Measurements from ENCODE around the gene STOML1. TPM values are rescaled to one million over a fixed set of nuclear protein-coding genes. Genes with fewer than 3 reads are reported as not detected.

Gene STOML1
- 6.9 TPM for total RNA-seq (2021; ENCODE audit: unreplicated experiment)
- polyA plus RNA-seq (2012; ENCODE audit: insufficient read length) = 8.7 TPM
- percentile 36 among the genes with signal in this experiment for Bru-seq, nascent RNA
- percentile 39 among the genes with signal in this experiment for BruChase-seq, experiment 1, labeled RNA remaining after a 2-hour chase
- percentile 42 among the genes with signal in this experiment for BruChase-seq, experiment 2, labeled RNA remaining after a 6-hour chase
- long read RNA-seq, full-length matches to known transcripts = 4 of 15 reads
- long read RNA-seq, partial matches to known transcripts = 2 of 15 reads
- long read RNA-seq, other reads (novel, unspliced or antisense) = 9 of 15 reads

GRCh38 chr15:73991726-73992593, at the start of gene STOML1:
STOML1 (minus strand) TSS chr15:73992295; CDS start chr15:73992223, 72 bp downstream.
- Histone ChIP-seq H3K4me1 (ENCODE audit: control insufficient read depth, insufficient read depth, low read length) (peaks cover 31% of the 10 kb centered on the region), H3K36me3 (ENCODE audit: control insufficient read depth, insufficient read depth, low read length) (no peaks in the 10 kb centered on the region), H3K4me3 (ENCODE audit: low read depth in 2 of 2, low read length in 2 of 2) (peak within 1 kb of the TSS; percentile 65 to 70), H3K27me3 (ENCODE audit: control insufficient read depth, insufficient read depth, low read length) (no peaks in the 10 kb centered on the region), H3K9me3 (ENCODE audit: control insufficient read depth, insufficient read depth, low read depth, low read length) (no peaks in the 10 kb centered on the region), H3K27ac (ENCODE audit: low read length) (peak within 1 kb of the TSS; percentile 73)
- ATAC-seq (peak; percentile 90), DNase-seq (ENCODE audit: low read depth, low spot score) (no peak)
- in situ Hi-C loops (cut with HindIII; ENCODE audit: low pct_unique_long_range_greater_than_20kb, low sequenced_read_pairs) = no loop called here
- intact Hi-C loops (cut with micrococcal nuclease; ENCODE audit: unreplicated experiment) = no loop called here
- TF ChIP-seq TCF7L2 (IDR thresholded peaks at IDR 0.05; ENCODE audit: low read depth, low read length) (no peak; the same call in 1 of the 2 replicates), REST (IDR thresholded peaks at IDR 0.05; ENCODE audit: insufficient read depth in 1 of 2, low read depth in 2 of 2, low read length in 1 of 2) (no peak), POLR2AphosphoS5 (IDR thresholded peaks at IDR 0.05; ENCODE audit: low read depth, low read length) (peak; percentile 43; the same call in 1 of the 2 replicates), SIN3A (IDR thresholded peaks at IDR 0.05; ENCODE audit: borderline replicate concordance, insufficient read depth, low read depth, low read length) (peak; percentile 99; the same call in 1 of the 2 replicates), CTCF (IDR thresholded peaks at IDR 0.05) (peak; percentile 98)
- POLR2A ChIA-PET = interaction anchor here (0.6 kb wide), 1 partner anchor 292 kb away, joined by 3 read pairs; no protein-coding TSS in a partner anchor
- CTCF ChIA-PET = no interaction called here
- no TSS peak for BruUV-seq (replicated peaks)

- Histone ChIP-seq H3K36me3 (ENCODE audit: control insufficient read depth, insufficient read depth, low read length) (no peaks in the 10 kb centered on the region), H3K9me3 (ENCODE audit: control insufficient read depth, insufficient read depth, low read depth, low read length) (no peaks in the 10 kb centered on the region)
These were observed 49.2 kb upstream of the STOML1 start for GRCh38 chr15:74041311-74041756.

More at GRCh38 chr15:74041311-74041756, 49.2 kb upstream of the STOML1 start:
- H3K27ac ChIP-seq (ENCODE audit: low read length) = no peak overlapping the region
- ATAC-seq (no peak), DNase-seq (ENCODE audit: low read depth, low spot score) (no peak)
- no peaks in the 10 kb centered on the region for H3K27me3 ChIP-seq (ENCODE audit: control insufficient read depth, insufficient read depth, low read length)
- no peaks in the 10 kb centered on the region for H3K4me1 ChIP-seq (ENCODE audit: control insufficient read depth, insufficient read depth, low read length)
- intact Hi-C loops (cut with micrococcal nuclease; ENCODE audit: unreplicated experiment) (no loop called here), in situ Hi-C loops (cut with HindIII; ENCODE audit: low pct_unique_long_range_greater_than_20kb, low sequenced_read_pairs) (no loop called here)
- ChIA-PET POLR2A (no interaction called here), CTCF (interaction anchor here (0.5 to 1.1 kb wide), 4 partner anchors 12 to 580 kb away, joined by 4 to 5 read pairs (median 5); no protein-coding TSS in a partner anchor)
- no TSS peak for BruUV-seq (replicated peaks)
- H3K4me3 ChIP-seq (ENCODE audit: low read depth in 2 of 2, low read length in 2 of 2) = no peak overlapping the region
- TF ChIP-seq REST (IDR thresholded peaks at IDR 0.05; ENCODE audit: insufficient read depth in 1 of 2, low read depth in 2 of 2, low read length in 1 of 2) = no peak
- TF ChIP-seq CTCF (IDR thresholded peaks at IDR 0.05) = no peak
- TF ChIP-seq SIN3A (IDR thresholded peaks at IDR 0.05; ENCODE audit: borderline replicate concordance, insufficient read depth, low read depth, low read length) = no peak
- TF ChIP-seq POLR2AphosphoS5 (IDR thresholded peaks at IDR 0.05; ENCODE audit: low read depth, low read length) = no peak
- no peak for TF ChIP-seq TCF7L2 (IDR thresholded peaks at IDR 0.05; ENCODE audit: low read depth, low read length)

Measured in Panc1 (cell line).